ENCODE results near the gene ITFG2. TPM values are rescaled to one million over a fixed set of nuclear protein-coding genes. Genes with fewer than 3 reads are reported as not detected.

The ITFG2 gene
- total and polyA plus RNA-seq, 9 of the 15 experiments (the other 6 are each of a cell fraction or from before 2014, with no cell fraction given): 15.0 to 22.8 (median 19.4) TPM

- TF ChIP-seq ZNF277 (CRISPR knock-in tag; IDR thresholded peaks at IDR 0.05; ENCODE audit: borderline replicate concordance): no peak
- TF ChIP-seq, protein P1, sequence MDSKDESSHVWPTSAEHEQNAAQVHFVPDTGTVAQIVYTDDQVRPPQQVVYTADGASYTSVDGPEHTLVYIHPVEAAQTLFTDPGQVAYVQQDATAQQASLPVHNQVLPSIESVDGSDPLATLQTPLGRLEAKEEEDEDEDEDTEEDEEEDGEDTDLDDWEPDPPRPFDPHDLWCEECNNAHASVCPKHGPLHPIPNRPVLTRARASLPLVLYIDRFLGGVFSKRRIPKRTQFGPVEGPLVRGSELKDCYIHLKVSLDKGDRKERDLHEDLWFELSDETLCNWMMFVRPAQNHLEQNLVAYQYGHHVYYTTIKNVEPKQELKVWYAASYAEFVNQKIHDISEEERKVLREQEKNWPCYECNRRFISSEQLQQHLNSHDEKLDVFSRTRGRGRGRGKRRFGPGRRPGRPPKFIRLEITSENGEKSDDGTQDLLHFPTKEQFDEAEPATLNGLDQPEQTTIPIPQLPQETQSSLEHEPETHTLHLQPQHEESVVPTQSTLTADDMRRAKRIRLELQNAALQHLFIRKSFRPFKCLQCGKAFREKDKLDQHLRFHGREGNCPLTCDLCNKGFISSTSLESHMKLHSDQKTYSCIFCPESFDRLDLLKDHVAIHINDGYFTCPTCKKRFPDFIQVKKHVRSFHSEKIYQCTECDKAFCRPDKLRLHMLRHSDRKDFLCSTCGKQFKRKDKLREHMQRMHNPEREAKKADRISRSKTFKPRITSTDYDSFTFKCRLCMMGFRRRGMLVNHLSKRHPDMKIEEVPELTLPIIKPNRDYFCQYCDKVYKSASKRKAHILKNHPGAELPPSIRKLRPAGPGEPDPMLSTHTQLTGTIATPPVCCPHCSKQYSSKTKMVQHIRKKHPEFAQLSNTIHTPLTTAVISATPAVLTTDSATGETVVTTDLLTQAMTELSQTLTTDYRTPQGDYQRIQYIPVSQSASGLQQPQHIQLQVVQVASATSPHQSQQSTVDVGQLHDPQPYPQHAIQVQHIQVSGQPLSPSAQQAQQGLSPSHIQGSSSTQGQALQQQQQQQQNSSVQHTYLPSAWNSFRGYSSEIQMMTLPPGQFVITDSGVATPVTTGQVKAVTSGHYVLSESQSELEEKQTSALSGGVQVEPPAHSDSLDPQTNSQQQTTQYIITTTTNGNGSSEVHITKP (IDR thresholded peaks at IDR 0.05; ENCODE audit: partially characterized antibody): no peak
- no peak for TF ChIP-seq ZNF717 (CRISPR knock-in tag; IDR thresholded peaks at IDR 0.05)
- TF ChIP-seq, protein P2, sequence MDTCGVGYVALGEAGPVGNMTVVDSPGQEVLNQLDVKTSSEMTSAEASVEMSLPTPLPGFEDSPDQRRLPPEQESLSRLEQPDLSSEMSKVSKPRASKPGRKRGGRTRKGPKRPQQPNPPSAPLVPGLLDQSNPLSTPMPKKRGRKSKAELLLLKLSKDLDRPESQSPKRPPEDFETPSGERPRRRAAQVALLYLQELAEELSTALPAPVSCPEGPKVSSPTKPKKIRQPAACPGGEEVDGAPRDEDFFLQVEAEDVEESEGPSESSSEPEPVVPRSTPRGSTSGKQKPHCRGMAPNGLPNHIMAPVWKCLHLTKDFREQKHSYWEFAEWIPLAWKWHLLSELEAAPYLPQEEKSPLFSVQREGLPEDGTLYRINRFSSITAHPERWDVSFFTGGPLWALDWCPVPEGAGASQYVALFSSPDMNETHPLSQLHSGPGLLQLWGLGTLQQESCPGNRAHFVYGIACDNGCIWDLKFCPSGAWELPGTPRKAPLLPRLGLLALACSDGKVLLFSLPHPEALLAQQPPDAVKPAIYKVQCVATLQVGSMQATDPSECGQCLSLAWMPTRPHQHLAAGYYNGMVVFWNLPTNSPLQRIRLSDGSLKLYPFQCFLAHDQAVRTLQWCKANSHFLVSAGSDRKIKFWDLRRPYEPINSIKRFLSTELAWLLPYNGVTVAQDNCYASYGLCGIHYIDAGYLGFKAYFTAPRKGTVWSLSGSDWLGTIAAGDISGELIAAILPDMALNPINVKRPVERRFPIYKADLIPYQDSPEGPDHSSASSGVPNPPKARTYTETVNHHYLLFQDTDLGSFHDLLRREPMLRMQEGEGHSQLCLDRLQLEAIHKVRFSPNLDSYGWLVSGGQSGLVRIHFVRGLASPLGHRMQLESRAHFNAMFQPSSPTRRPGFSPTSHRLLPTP (IDR thresholded peaks at IDR 0.05; ENCODE audit: borderline replicate concordance, extremely low read depth, insufficient read length): no peak
- no peak for TF ChIP-seq RBM14 (IDR thresholded peaks at IDR 0.05; ENCODE audit: borderline replicate concordance, insufficient read depth, low read depth, low read length)
- no peak for TF ChIP-seq ZNF217 (CRISPR knock-in tag; IDR thresholded peaks at IDR 0.05)
Measured at GRCh38 chr12:2764398-2764797, 48.1 kb upstream of the ITFG2 start (continued).

Data from K562 (cell line).